HG03060 (cell line): ENCODE data around the gene CYSTM1.

Experiments
- ATAC-seq: cut with Tn5 transposase; IDR thresholded peaks from one replicate; pipeline ENCODE4 v1.9.1; 2021; ENCODE audit warnings: low read depth, moderate number of reproducible peaks; ENCODE audit not compliant: unreplicated experiment

Gene CYSTM1

GRCh38 chr5:140230373-140230772 lies 55.4 kb downstream of the CYSTM1 start:
- ATAC-seq: no peak

GRCh38 chr5:140232731-140233130 lies 57.7 kb downstream of the CYSTM1 start:
- no peak for ATAC-seq

DNA sequence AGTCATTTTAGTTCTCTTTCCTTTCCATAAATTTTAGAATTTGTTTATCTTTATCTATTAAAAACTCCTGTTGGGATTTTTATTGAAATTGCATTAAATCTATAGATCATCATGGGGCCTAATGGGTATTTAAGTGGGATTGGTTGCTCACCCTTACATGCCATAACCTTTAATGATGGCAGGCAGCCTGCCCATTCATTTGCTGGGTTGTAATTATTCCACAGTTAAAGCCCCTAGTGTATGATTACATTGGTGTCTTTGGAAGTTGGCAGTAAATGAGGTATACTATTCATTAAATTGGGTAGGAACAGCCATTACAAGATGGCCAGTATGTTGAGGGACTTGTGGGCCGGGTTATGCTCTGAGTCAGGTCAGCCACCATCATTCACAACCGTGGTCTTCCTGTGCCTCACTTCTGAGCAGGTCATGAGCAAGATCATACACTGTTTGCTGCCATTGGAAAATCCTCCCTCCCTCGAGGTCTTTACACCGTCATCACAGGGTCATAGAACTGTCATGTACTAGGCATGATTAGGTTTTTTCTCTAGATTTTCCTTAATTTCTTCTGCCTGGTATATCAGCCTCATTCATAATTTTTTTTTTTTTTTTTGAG lies 59.5 kb downstream of the CYSTM1 start:
- no peak for ATAC-seq

DNA sequence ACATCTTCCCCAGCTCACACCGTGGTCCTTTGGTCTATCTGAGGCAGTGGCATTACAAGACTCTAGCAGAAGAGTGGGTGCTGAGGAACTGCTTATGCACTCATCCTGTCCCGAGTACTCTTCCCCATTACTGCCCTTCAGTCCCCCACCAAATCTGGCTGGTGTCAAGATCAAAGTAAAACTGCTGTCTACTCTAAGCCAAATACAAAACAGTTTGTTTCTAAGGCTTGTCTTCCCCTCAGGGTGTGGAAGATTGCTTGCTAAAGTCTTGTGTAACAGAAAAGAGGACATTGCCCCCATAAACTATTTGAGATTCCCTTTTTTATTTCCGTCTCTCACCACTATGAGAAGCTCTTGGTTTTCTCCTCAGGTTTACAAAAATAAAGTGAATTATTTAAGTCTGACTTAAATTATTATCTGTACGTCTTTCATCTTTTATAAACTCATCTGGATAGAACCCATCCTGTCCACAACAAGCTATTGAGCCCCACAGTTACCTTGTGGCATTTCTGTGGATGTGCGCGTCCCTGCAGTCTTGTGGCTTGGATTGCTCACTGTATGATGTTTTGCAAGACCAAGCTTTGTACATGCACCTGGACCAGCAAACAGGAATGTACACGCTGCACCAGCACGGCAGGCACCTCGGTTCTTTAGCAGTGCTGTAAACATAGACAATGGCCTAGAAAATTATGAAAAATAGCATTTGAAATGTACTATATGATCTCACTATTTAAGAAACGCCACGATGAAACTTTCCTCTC lies 61.0 kb downstream of the CYSTM1 start:
- ATAC-seq: no peak

GRCh38 chr5:140236891-140237598 lies 62.1 kb downstream of the CYSTM1 start:
- no peak for ATAC-seq

DNA sequence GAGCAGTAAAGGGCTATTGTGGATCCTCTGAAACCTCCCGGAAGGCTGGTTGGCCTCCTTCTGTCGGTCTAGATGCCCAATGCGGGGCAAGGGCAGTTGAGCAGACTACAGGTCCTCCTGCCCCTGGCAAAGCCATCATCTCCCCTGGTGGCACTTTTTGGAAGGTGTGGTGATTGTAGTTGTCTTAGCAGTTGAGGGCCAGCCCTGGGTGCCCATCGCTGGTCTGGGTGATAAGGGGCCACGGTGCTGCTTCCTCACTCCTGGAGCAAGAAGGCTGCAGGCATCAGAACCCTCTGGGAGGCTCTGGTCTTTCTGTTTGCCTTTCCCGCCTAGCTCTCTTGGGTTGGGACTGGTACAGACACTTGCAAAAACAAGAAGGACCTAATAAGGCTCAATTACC lies 63.8 kb downstream of the CYSTM1 start:
- ATAC-seq: no peak

DNA sequence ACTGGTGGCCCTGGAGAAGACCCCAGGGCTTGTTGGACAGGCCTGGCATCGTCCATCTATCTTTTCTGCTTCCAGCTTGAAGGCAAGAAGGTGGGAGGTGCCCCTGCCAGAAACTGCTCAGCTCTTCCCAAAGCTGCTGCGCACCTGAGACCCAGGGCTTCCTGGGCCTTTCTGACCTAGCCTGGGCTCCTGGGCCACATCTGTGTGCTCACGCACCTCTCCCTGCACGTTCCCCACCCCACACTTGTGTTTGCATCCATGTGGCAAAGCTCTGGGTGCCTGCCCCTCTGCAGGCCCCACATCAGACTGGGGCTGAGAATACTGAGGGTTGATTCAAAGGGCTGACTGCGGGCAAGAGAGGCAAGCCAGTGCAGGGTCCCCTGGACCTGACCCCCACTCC lies 64.5 kb downstream of the CYSTM1 start:
- no peak for ATAC-seq

- ATAC-seq: no peak
These were observed 65.1 kb downstream of the CYSTM1 start for GRCh38 chr5:140239939-140240700.

DNA sequence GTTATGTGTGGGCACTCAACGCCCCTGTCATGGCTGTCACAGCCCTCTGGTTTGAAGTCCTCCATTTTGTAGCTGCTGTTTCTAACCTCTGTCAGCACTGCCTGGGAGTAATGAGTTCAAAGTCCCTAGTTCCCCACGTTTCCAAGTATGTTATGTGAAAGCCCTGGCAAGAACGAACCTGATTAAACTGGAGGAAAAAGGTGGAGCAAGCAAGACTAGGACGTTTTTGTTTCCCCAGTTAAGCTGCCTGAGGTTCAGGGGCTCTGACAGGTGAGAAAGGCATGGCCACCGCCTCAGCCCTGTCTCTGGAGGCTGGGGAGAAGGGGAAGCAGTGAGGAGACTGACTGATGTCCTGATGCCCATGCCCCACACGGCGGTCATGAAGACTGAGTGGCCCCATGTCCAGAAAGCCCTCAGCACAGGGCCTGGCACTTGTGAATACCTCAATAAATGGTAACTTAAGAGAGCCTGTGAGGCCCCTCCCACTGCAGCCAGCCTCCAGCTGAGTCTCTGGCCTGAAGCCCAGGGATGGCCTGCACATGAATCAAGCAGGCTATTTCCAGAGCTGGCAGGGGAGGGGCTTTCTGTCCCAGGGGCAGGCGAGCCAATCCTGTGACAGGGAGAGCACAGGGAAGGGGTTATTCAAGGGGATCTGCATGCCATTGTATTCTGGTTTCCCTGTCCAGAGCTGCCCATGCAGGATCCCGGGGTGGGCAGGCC lies 66.2 kb downstream of the CYSTM1 start:
- ATAC-seq: no peak

DNA sequence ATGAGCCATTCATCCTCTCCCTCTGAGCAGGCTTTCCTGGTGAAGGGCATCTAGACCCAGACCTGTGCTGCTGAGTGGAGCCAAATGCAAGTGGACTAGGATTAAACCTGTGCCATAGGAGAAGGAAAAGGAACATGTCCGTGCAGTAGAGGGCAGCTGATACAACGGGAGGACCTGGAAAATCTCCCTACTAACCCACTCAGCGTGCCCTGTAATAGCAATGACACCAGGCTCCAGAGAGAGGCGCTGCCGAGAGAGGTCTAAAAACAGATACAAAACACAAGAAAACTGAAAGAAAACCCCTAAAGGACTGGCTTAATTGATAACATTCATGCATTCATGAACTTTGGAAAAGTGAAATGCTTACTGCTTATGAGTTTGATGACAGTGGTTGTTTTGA lies 67.1 kb downstream of the CYSTM1 start:
- no peak for ATAC-seq

GRCh38 chr5:140242890-140243585 lies 68.0 kb downstream of the CYSTM1 start:
- ATAC-seq: no peak

- ATAC-seq: no peak
These were observed 68.8 kb downstream of the CYSTM1 start for GRCh38 chr5:140243706-140244250.

DNA sequence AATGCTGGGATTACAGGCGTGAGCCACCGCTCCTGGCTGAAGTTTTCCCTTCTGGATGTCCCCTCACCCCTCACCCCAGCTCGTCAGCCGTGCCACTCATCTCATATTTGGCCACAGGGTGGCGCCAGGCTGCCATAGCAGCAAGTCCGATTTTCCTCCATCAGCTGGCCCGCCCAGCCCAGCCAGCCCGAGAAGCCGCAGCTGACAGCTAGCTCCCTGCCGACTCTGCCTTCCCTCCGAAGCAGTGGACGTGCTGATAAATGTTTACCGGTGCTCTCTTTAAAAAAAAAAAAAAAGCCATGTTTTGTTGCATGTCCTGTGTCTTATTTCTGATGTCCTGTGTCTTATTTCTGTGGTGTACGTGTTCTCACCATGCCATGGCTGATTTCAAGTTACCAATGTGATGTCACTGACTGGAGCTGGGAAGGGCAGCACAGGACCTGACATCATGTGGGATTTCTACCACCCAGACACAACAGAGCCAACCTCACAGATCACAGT lies 69.6 kb downstream of the CYSTM1 start:
- ATAC-seq: peak; percentile 53

DNA sequence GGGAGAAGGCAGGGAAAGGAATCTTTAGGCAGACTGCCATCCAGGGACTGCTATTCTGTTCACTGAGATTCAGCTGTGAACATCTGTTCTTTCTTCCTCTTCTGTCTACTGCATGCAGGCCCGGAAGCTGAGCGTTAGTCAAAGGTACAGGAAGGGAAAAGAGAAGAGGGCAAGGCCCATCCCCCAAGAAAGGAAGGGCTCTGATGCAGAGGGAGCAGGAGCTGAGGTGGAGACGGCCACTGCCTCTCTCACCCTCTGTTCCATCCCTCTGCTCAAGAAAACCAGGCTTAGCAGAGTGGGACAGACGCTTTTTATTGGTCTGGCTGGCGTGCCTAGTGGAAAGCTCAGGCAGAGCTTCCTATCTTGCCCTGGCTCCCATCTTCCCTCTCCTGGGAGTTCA lies 70.4 kb downstream of the CYSTM1 start:
- no peak for ATAC-seq

- ATAC-seq: no peak
These were observed 70.9 kb downstream of the CYSTM1 start for GRCh38 chr5:140245926-140246325.

- ATAC-seq: no peak
These were observed 71.6 kb downstream of the CYSTM1 start for GRCh38 chr5:140246378-140247122.

- no peak for ATAC-seq
These were observed 73.4 kb downstream of the CYSTM1 start for GRCh38 chr5:140248414-140248813.

DNA sequence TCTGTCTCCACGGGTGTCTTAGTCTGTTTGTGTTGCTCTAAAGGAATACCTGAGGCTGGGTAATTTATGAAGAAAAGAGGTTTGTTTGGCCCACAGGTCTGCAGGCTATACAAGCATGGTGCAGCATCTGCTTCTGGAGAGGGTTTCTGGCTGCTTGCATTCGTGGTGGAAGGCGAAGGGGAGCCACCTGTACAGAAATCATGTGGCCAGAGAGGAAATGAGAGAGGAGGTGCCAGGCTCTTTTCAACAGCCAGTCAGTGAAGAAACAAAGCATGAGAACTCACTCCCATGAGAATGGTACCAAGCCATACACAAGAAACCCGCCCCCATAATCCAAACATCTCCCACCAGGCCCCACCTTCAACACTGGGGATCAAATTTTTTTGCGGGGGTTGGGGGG lies 74.5 kb downstream of the CYSTM1 start:
- ATAC-seq: no peak

GRCh38 chr5:140250386-140250785 lies 75.4 kb downstream of the CYSTM1 start:
- no peak for ATAC-seq
